SU-DHL-6 (cell line): ENCODE data around the gene ERF.

Experiments
- EZH2phosphoT487 ChIP-seq: fragments of 200-600 bp; sonication (generic), shearing (Covaris generic); conservative IDR thresholded peaks from 2 replicates; pipeline ENCODE4 v1.6.1; 2018; ENCODE audit warnings: mild to moderate bottlenecking, antibody characterized with exemption, low read length, moderate library complexity, mixed read lengths
- TF ChIP-seq, protein P1 (sequence below): fragments of 200-600 bp; sonication (generic); IDR thresholded peaks from one replicate; pipeline ENCODE4 v1.5.1; 2017; ENCODE audit warnings: antibody characterized with exemption, mild to moderate bottlenecking, low read length, moderate library complexity; ENCODE audit not compliant: insufficient read depth, poor library complexity, severe bottlenecking

DNA sequence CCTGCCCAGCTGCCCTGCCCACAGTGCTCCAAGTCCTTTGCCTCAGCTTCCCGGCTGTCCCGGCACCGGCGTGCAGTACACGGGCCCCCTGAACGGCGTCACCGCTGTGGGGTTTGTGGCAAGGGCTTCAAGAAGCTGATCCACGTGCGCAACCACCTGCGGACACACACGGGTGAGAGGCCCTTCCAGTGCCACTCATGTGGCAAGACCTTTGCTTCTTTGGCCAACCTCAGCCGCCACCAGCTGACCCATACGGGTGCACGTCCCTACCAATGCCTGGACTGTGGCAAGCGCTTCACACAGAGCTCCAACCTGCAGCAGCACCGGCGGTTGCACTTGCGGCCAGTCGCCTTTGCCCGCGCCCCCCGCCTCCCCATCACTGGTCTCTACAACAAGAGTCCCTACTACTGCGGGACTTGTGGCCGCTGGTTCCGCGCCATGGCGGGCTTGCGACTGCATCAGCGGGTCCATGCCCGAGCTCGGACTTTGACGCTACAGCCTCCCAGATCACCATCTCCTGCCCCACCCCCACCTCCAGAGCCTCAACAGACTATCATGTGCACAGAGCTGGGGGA, 29.1 kb downstream of the ERF start:
- TF ChIP-seq EZH2phosphoT487: no peak
- TF ChIP-seq, protein P1, sequence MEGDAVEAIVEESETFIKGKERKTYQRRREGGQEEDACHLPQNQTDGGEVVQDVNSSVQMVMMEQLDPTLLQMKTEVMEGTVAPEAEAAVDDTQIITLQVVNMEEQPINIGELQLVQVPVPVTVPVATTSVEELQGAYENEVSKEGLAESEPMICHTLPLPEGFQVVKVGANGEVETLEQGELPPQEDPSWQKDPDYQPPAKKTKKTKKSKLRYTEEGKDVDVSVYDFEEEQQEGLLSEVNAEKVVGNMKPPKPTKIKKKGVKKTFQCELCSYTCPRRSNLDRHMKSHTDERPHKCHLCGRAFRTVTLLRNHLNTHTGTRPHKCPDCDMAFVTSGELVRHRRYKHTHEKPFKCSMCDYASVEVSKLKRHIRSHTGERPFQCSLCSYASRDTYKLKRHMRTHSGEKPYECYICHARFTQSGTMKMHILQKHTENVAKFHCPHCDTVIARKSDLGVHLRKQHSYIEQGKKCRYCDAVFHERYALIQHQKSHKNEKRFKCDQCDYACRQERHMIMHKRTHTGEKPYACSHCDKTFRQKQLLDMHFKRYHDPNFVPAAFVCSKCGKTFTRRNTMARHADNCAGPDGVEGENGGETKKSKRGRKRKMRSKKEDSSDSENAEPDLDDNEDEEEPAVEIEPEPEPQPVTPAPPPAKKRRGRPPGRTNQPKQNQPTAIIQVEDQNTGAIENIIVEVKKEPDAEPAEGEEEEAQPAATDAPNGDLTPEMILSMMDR: no peak
